MCF 10A (cell line): Measurements from ENCODE around the gene NTPCR. TPM values are rescaled to one million over a fixed set of nuclear protein-coding genes. Genes with fewer than 3 reads are reported as not detected.

Source experiments
- BruUV-seq: library from RNA; stranded (reverse); fragments of 400-500 nt; replicated peaks from 2 replicates; lab custom pipeline; 2021; lab: Mats Ljungman, UMichigan
- CTCF ChIA-PET: fragments of 300-600 bp; sonication (Branson Sonifier 250); formaldehyde crosslinking; extraction: SDS; loops from one replicate; lab custom pipeline; 2021; ENCODE audit warnings: antibody characterized with exemption, inconsistent platforms; lab: Yijun Ruan, JAX
- POLR2A ChIA-PET: fragments of 300-600, 350-650 bp; sonication (Branson Sonifier 250); formaldehyde crosslinking; extraction: SDS; loops from one replicate; lab custom pipeline; 2020; ENCODE audit warnings: antibody characterized with exemption, inconsistent platforms; lab: Yijun Ruan, JAX
- DNase-seq: peaks from one replicate; pipeline ENCODE4 v3.0.0-alpha.2; 2018; ENCODE audit not compliant: unreplicated experiment
- H3K27ac Mint-ChIP-seq: one replicate; pipeline ENCODE4 v1.8.0; 2022; ENCODE audit warnings: mild to moderate bottlenecking, low read depth, mixed read lengths; ENCODE audit not compliant: unreplicated experiment
- H3K27me3 Mint-ChIP-seq: one replicate; pipeline ENCODE4 v1.8.0; 2022; ENCODE audit warnings: mixed read lengths; ENCODE audit not compliant: insufficient read depth, unreplicated experiment
- H3K36me3 Mint-ChIP-seq: one replicate; pipeline ENCODE4 v1.8.0; 2022; ENCODE audit warnings: mild to moderate bottlenecking, moderate library complexity, mixed read lengths; ENCODE audit not compliant: insufficient read depth, unreplicated experiment
- H3K4me1 Mint-ChIP-seq: one replicate; pipeline ENCODE4 v1.8.0; 2022; ENCODE audit warnings: mixed read lengths; ENCODE audit not compliant: insufficient read depth, unreplicated experiment
- H3K4me3 Mint-ChIP-seq: one replicate; pipeline ENCODE4 v1.8.0; 2022; ENCODE audit warnings: mild to moderate bottlenecking, moderate library complexity, mixed read lengths; ENCODE audit not compliant: unreplicated experiment
- H3K9me3 Mint-ChIP-seq: one replicate; pipeline ENCODE4 v1.8.0; 2022; ENCODE audit warnings: mixed read lengths; ENCODE audit not compliant: unreplicated experiment
- intact Hi-C: fragments of 100-400 bp; cut with micrococcal nuclease; formaldehyde crosslinking; loops from 2 replicates; pipeline ENCODE4 v1.14.1; 2022
- total RNA-seq: library from RNA; stranded (reverse); gene quantifications from 2 replicates; pipeline ENCODE4 v1.2.3, GENCODE V29; 2022
- TF ChIP-seq, protein P1 (sequence below): fragments of 200-600 bp; IDR thresholded peaks from one replicate; pipeline ENCODE4 v1.8.0; 2022; ENCODE audit warnings: antibody characterized with exemption, mild to moderate bottlenecking; ENCODE audit not compliant: unreplicated experiment

Gene NTPCR
- total RNA-seq, 1 experiment from 2014 or later, result 129 TPM

GRCh38 chr1:232988572-232989040, 38.2 kb downstream of the NTPCR start:
- DNase-seq, result no peak
- intact Hi-C loops, result no loop called here
- Mint-ChIP-seq H3K4me1 (peaks cover 17% of the 10 kb centered on the region), H3K9me3 (peaks cover 7% of the 10 kb centered on the region), H3K27ac (peak overlapping the region; percentile 21), H3K27me3 (no peaks in the 10 kb centered on the region), H3K36me3 (peaks cover 33% of the 10 kb centered on the region), H3K4me3 (no peak overlapping the region)
- ChIA-PET CTCF (interaction anchor here (0.6 to 1.5 kb wide), 2 partner anchors 24 to 166 kb away, joined by 3 to 7 read pairs; no protein-coding TSS in a partner anchor), POLR2A (interaction anchor here (0.7 kb wide), 1 partner anchor 11 kb away, joined by 3 read pairs; no protein-coding TSS in a partner anchor)
- TF ChIP-seq, protein P1, sequence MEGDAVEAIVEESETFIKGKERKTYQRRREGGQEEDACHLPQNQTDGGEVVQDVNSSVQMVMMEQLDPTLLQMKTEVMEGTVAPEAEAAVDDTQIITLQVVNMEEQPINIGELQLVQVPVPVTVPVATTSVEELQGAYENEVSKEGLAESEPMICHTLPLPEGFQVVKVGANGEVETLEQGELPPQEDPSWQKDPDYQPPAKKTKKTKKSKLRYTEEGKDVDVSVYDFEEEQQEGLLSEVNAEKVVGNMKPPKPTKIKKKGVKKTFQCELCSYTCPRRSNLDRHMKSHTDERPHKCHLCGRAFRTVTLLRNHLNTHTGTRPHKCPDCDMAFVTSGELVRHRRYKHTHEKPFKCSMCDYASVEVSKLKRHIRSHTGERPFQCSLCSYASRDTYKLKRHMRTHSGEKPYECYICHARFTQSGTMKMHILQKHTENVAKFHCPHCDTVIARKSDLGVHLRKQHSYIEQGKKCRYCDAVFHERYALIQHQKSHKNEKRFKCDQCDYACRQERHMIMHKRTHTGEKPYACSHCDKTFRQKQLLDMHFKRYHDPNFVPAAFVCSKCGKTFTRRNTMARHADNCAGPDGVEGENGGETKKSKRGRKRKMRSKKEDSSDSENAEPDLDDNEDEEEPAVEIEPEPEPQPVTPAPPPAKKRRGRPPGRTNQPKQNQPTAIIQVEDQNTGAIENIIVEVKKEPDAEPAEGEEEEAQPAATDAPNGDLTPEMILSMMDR, result no peak
- BruUV-seq, result no TSS peak

- no peaks in the 10 kb centered on the region for H3K27me3 Mint-ChIP-seq
- POLR2A ChIA-PET, result interaction anchor here (0.6 kb wide), 2 partner anchors 26 to 181 kb away, joined by 3 read pairs; no protein-coding TSS in a partner anchor
- intact Hi-C loops, result no loop called here
These were observed 40.0 kb downstream of the NTPCR start for GRCh38 chr1:232990176-232991128.

DNA sequence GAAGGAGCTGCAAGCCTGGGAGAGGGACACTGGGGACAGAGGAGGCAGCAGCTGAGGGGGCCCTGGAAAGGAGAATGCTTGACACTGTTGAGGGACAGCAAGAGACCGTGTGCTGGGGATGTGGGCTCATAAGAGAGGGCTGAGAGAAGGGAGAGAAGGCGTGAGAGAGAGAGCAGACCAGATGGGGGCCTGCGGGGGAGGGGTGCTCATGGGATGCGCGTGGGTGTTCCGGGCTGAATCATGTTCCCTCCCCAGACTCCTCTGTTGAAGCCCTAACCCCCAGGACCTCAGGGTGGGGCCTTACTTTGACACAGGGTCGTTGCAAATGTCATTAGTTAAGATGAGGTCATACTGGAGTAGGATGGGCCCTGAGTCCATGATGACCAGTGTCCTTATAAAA, 40.8 kb downstream of the NTPCR start:
- H3K9me3 Mint-ChIP-seq, result peaks cover 19% of the 10 kb centered on the region
- CTCF ChIA-PET, result interaction anchor here (0.6 to 1.6 kb wide), 5 partner anchors 9 to 232 kb away, joined by 3 to 4 read pairs (median 3); no protein-coding TSS in a partner anchor
- intact Hi-C loops, result no loop called here
- peaks cover 40% of the 10 kb centered on the region for H3K36me3 Mint-ChIP-seq
- peaks cover 17% of the 10 kb centered on the region for H3K4me1 Mint-ChIP-seq
- no peak overlapping the region for H3K4me3 Mint-ChIP-seq
- H3K27me3 Mint-ChIP-seq, result no peaks in the 10 kb centered on the region
- H3K27ac Mint-ChIP-seq, result peak overlapping the region; percentile 44
- TF ChIP-seq, protein P1, result no peak
- POLR2A ChIA-PET, result interaction anchor here (0.6 to 0.7 kb wide), 2 partner anchors 40 to 180 kb away, joined by 3 read pairs; no protein-coding TSS in a partner anchor
- no TSS peak for BruUV-seq
- DNase-seq, result no peak

More at GRCh38 chr1:232990176-232991128, 40.0 kb downstream of the NTPCR start:
- TF ChIP-seq, protein P1, result no peak
- CTCF ChIA-PET, result interaction anchor here (0.6 to 1.6 kb wide), 6 partner anchors 10 to 1124 kb away, joined by 3 to 7 read pairs (median 4); no protein-coding TSS in a partner anchor
- no TSS peak for BruUV-seq
- Mint-ChIP-seq H3K4me3 (no peak overlapping the region), H3K36me3 (peaks cover 34% of the 10 kb centered on the region), H3K27ac (no peak overlapping the region), H3K4me1 (peaks cover 17% of the 10 kb centered on the region), H3K9me3 (peaks cover 19% of the 10 kb centered on the region)
- DNase-seq, result no peak

DNA sequence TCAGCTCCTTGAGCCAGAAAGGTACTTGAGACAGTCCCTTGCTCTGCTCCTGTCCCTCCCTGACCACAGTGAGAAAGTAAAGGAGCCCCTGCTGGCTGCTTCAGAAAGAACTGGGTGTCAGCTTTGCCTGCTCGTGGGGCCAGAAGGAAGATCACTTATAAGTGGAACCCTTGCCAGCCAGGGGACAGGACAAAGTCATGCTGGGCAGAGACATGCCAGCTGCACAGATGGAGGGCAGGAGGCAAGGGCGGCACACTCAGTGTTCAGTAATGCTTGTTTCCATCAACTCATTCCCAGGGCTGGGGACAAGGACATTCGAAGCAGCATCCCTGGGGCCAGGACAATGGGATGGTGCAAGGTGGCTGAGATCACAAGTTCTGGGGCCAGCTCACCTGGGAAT, 41.8 kb downstream of the NTPCR start:
- ChIA-PET POLR2A (interaction anchor here (0.7 kb wide), 1 partner anchor 41 kb away, joined by 3 read pairs; no protein-coding TSS in a partner anchor), CTCF (interaction anchor here (0.8 to 1.6 kb wide), 5 partner anchors 8 to 361 kb away, joined by 3 read pairs; no protein-coding TSS in a partner anchor)
- H3K36me3 Mint-ChIP-seq, result peaks cover 50% of the 10 kb centered on the region
- H3K27ac Mint-ChIP-seq, result peak overlapping the region; percentile 44
- H3K9me3 Mint-ChIP-seq, result peaks cover 19% of the 10 kb centered on the region
- H3K27me3 Mint-ChIP-seq, result no peaks in the 10 kb centered on the region
- intact Hi-C loops, result no loop called here
- TF ChIP-seq, protein P1, result no peak
- no peak overlapping the region for H3K4me3 Mint-ChIP-seq
- DNase-seq, result no peak
- H3K4me1 Mint-ChIP-seq, result peaks cover 14% of the 10 kb centered on the region
- no TSS peak for BruUV-seq
